HG03575 (cell line): ENCODE results near the gene SKIL.

ENCODE experiments used
- ATAC-seq: cut with Tn5 transposase; IDR thresholded peaks from one replicate; pipeline ENCODE4 v1.9.1; 2021; ENCODE audit not compliant: unreplicated experiment, insufficient number of reproducible peaks, low FRiP score; ENCODE audit errors: extremely low read depth

SKIL gene

GRCh38 chr3:170425491-170426239, 68.2 kb downstream of the SKIL start:
- ATAC-seq, result no peak

- no peak for ATAC-seq
Observed at GRCh38 chr3:170426240-170426797, 68.8 kb downstream of the SKIL start.

- no peak for ATAC-seq
Observed at GRCh38 chr3:170428095-170428494, 70.6 kb downstream of the SKIL start.

GRCh38 chr3:170429050-170429449, 71.5 kb downstream of the SKIL start:
- no peak for ATAC-seq

- ATAC-seq, result no peak
Observed at GRCh38 chr3:170431054-170431453, 73.5 kb downstream of the SKIL start.

GRCh38 chr3:170432416-170432815, 74.9 kb downstream of the SKIL start:
- no peak for ATAC-seq

- ATAC-seq, result no peak
Observed at GRCh38 chr3:170436697-170437096, 79.2 kb downstream of the SKIL start.

GRCh38 chr3:170437176-170437575, 79.7 kb downstream of the SKIL start:
- ATAC-seq, result no peak

GRCh38 chr3:170437696-170438407, 80.3 kb downstream of the SKIL start:
- ATAC-seq, result no peak

GRCh38 chr3:170438836-170439235, 81.3 kb downstream of the SKIL start:
- no peak for ATAC-seq

- no peak for ATAC-seq
Observed at GRCh38 chr3:170440344-170440743, 82.8 kb downstream of the SKIL start.

- no peak for ATAC-seq
Observed at GRCh38 chr3:170441412-170441811, 83.9 kb downstream of the SKIL start.

- ATAC-seq, result no peak
Observed at GRCh38 chr3:170442947-170443346, 85.4 kb downstream of the SKIL start.

- no peak for ATAC-seq
Observed at GRCh38 chr3:170443457-170443856, 85.9 kb downstream of the SKIL start.
